Activated B cell treated with CpG ODN at 0.5 μM for 24 hours (primary cell): ENCODE data around the gene RCCD1. TPM values are rescaled to one million over a fixed set of nuclear protein-coding genes. Genes with fewer than 3 reads are reported as not detected.

ENCODE experiments used
- ATAC-seq: fragments of 200-7000 bp; cut with Tn5 transposase; one replicate; pipeline ENCODE4 v1.10.0; 2021; ENCODE audit warnings: low read depth, mild to moderate bottlenecking, moderate library complexity
- CTCF ChIA-PET: fragments of 350-600 bp; sonication (Branson Sonifier 250); formaldehyde crosslinking; loops from one replicate; lab custom pipeline; 2021; ENCODE audit warnings: antibody characterized with exemption; lab: Charles Lee
- POLR2A ChIA-PET: fragments of 350-600 bp; sonication (Branson Sonifier 250); formaldehyde crosslinking; loops from one replicate; lab custom pipeline; 2021; ENCODE audit warnings: antibody characterized with exemption; lab: Charles Lee
- DNase-seq: peaks from one replicate; pipeline ENCODE4 v3.0.0; 2022
- H3K27ac Mint-ChIP-seq: one replicate; pipeline ENCODE4 v1.8.0; 2020; ENCODE audit warnings: mixed read lengths
- H3K27me3 Mint-ChIP-seq: one replicate; pipeline ENCODE4 v1.8.0; 2021; ENCODE audit warnings: mixed read lengths
- H3K36me3 Mint-ChIP-seq: one replicate; pipeline ENCODE4 v1.8.0; 2021; ENCODE audit warnings: low read depth, mixed read lengths
- H3K4me1 Mint-ChIP-seq: one replicate; pipeline ENCODE4 v1.8.0; 2021; ENCODE audit warnings: mixed read lengths
- H3K4me3 Mint-ChIP-seq: one replicate; pipeline ENCODE4 v1.8.0; 2020; ENCODE audit warnings: mild to moderate bottlenecking, mixed read lengths
- H3K9me3 Mint-ChIP-seq: one replicate; pipeline ENCODE4 v1.8.0; 2020; ENCODE audit warnings: mixed read lengths
- intact Hi-C: fragments of 100-400 bp; cut with micrococcal nuclease; formaldehyde crosslinking; loops from one replicate; pipeline ENCODE4 v1.15.1; 2024
- total RNA-seq: library from RNA; stranded (reverse); gene quantifications from 2 replicates; pipeline ENCODE4 v1.2.3, GENCODE V29; 2022
- TF ChIP-seq, protein P1 (sequence below): fragments of 200-600 bp; IDR thresholded peaks from one replicate; pipeline ENCODE4 v1.8.0; 2022; ENCODE audit warnings: antibody characterized with exemption, mild to moderate bottlenecking

Gene RCCD1
- total RNA-seq, 1 donor from 2014 or later: 19.3 TPM

DNA sequence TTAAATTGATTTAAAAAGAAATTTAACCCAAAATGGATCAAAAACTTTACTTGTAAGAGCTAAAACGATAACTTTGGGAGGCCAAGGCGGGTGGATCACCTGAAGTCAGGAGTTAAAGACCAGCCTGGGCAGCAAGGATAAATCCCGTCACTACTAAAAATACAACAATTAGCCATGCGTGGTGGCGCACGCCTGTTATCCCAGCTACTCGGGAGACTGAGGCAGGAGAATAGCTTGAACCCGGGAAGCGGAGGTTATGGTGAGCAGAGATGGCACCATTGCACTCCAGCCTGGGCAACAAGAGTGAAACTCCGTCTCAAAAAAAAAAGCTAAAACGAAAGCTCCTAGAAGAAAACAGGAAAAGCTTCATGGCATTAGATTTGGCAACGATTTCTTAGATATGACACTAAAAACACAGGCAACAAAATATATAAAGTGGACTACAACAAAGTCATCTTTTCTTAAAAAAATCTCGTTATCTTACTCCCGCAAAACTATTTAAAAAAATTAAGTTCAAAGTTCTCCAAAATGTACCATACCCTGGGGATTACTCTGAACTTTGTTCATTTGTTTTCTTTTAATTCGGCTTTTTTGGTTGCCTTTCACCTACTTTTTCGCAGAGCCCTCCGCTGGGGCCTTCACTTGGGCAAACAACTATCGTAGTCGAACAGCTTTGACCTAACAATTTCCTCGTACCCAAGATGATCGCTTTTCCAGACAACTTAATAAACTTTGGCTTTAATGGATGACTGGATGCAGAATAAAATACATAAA is 25.3 kb upstream of the RCCD1 start:
- CTCF ChIA-PET: interaction anchor here (1.0 to 8.7 kb wide), 3 partner anchors 30 to 567 kb away, joined by 3 to 193 read pairs (median 55); partner anchors contain the start of genes FES and MAN2A2

DNA sequence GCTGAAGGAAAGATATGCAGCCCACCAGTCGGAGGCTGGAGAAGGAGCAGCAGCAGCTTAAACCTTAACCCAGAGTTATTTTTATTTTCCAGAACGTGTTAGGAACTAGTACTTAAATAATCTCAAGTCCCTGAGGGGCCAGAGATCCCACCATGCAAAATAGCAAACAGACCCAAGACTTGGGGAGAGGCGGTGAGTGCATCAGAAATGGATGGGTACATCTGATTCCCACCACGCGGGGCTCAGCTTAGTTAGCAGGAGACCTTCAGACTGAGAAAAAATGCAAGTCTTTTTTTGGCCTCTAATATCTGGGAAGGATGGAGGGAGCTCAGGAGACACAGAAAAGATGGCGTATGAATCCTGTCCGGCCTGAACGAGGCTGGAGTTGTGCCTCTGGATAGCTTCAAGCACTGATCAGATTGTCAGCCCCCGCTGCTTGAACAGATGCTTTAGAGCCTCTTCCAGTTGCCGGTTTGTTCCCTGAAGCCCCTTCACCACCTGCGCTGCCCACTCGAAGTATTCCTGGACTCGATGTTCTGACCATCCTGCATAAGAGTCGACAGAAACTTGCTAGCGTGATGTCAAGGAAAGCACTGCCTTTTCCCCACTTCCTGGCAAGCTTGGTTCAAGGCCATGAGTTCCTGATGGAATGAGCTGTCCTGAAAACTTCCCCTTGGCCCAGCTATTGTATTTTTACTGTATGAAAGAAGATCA is 23.7 kb upstream of the RCCD1 start:
- TF ChIP-seq, protein P1, sequence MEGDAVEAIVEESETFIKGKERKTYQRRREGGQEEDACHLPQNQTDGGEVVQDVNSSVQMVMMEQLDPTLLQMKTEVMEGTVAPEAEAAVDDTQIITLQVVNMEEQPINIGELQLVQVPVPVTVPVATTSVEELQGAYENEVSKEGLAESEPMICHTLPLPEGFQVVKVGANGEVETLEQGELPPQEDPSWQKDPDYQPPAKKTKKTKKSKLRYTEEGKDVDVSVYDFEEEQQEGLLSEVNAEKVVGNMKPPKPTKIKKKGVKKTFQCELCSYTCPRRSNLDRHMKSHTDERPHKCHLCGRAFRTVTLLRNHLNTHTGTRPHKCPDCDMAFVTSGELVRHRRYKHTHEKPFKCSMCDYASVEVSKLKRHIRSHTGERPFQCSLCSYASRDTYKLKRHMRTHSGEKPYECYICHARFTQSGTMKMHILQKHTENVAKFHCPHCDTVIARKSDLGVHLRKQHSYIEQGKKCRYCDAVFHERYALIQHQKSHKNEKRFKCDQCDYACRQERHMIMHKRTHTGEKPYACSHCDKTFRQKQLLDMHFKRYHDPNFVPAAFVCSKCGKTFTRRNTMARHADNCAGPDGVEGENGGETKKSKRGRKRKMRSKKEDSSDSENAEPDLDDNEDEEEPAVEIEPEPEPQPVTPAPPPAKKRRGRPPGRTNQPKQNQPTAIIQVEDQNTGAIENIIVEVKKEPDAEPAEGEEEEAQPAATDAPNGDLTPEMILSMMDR: no peak
- Mint-ChIP-seq H3K27me3 (no peaks in the 10 kb centered on the region), H3K4me1 (peaks cover 44% of the 10 kb centered on the region), H3K4me3 (peak overlapping the region; percentile 96), H3K9me3 (no peaks in the 10 kb centered on the region), H3K27ac (peak overlapping the region; percentile 97), H3K36me3 (peaks cover 3% of the 10 kb centered on the region)
- DNase-seq (no peak), ATAC-seq (no peak)
- intact Hi-C loops: loop anchor here (5.0 kb wide), 5 partner anchors 264 to 829 kb away; partner anchors contain the start of genes CIB1, GDPGP1 and IDH2
- ChIA-PET CTCF (interaction anchor here (0.6 to 8.7 kb wide), 20 partner anchors 13 to 630 kb away, joined by 3 to 193 read pairs (median 4); partner anchors contain the start of genes FES, MAN2A2 and RCCD1), POLR2A (interaction anchor here (0.5 to 8.7 kb wide), 23 partner anchors 8 to 1369 kb away, joined by 3 to 213 read pairs (median 5); partner anchors contain the start of genes AP3S2, BLM, CRTC3 and FES)

More for the DNA sequence above, 25.3 kb upstream of the RCCD1 start:
- Mint-ChIP-seq H3K27ac (peak overlapping the region; percentile 97), H3K27me3 (no peaks in the 10 kb centered on the region), H3K9me3 (no peaks in the 10 kb centered on the region), H3K4me3 (peak overlapping the region; percentile 96), H3K36me3 (peaks cover 3% of the 10 kb centered on the region), H3K4me1 (peaks cover 41% of the 10 kb centered on the region)
- TF ChIP-seq, protein P1: no peak
- ATAC-seq (no peak), DNase-seq (no peak)
- intact Hi-C loops: loop anchor here (5.0 kb wide), 5 partner anchors 262 to 827 kb away; partner anchors contain the start of genes CIB1, GDPGP1 and IDH2
- POLR2A ChIA-PET: interaction anchor here (0.6 to 8.7 kb wide), 12 partner anchors 9 to 870 kb away, joined by 3 to 213 read pairs (median 5); partner anchors contain the start of genes FES, IQGAP1, MAN2A2 and RCCD1

DNA sequence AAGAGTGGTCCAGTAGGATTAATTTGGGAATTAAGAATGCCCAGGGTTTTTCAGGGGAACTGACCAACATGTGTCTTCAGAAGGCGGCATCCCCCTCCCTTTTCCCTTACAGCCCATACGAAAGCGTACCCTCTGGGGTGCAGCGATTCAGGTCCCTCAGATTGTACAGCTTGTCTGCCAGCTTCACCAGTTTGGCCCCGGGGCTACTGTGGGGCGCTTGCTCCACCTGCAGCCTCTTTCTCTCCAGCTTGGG is 23.2 kb upstream of the RCCD1 start:
- DNase-seq (no peak), ATAC-seq (no peak)
- H3K4me1 Mint-ChIP-seq: peaks cover 49% of the 10 kb centered on the region
- TF ChIP-seq, protein P1: no peak
- no peaks in the 10 kb centered on the region for H3K27me3 Mint-ChIP-seq
- POLR2A ChIA-PET: interaction anchor here (0.5 to 8.7 kb wide), 24 partner anchors 8 to 1370 kb away, joined by 3 to 213 read pairs (median 4); partner anchors contain the start of genes AP3S2, BLM, FES and IQGAP1
- peak overlapping the region; percentile 96 for H3K4me3 Mint-ChIP-seq
- intact Hi-C loops: loop anchor here (5.0 kb wide), 5 partner anchors 264 to 829 kb away; partner anchors contain the start of genes CIB1, GDPGP1 and IDH2
- CTCF ChIA-PET: interaction anchor here (0.6 to 8.7 kb wide), 24 partner anchors 12 to 630 kb away, joined by 3 to 193 read pairs (median 4); partner anchors contain the start of genes BLM, FES, MAN2A2 and RCCD1
- peak overlapping the region; percentile 97 for H3K27ac Mint-ChIP-seq
- no peaks in the 10 kb centered on the region for H3K9me3 Mint-ChIP-seq
- H3K36me3 Mint-ChIP-seq: peaks cover 6% of the 10 kb centered on the region

DNA sequence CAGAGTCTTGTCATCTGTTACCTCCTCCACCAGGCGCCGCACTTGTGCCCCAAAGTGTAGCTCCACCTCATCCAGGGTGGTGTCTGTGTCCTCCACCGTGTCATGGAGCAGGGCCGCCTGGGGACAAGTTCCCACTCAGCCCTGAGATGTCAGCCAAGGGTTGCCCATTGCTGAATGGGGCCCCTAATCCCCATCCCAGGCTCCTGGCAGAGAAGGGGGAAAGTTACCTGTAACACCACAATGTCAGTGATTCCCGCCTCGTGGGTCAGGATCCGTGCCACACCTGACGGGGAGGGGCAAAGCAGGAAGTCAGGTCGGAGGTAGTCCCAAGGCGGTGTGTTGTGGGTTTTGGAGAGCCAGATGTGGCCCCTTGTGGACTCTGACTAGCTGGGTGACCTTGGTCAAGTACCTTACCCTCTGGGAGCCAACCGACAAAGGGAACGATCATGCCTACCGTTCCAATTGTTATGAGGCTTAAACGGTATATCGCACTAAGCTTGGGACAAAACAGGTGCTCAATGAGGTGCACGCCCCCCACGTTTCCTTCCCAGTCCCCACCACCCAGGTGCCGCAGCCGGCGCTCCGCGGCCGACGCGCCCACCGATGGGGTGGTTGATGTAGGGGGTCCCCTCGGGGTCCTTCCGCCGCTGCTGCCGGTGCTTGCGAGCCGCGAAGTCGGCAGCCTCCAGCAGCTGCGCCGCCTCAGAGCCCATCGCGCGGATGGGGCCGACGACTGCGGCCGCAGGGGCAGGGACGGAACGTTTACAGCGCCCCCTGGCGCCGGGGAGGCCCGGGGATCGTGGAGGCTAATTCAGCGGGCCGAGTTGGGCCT is 22.6 kb upstream of the RCCD1 start, which contains the start of gene HDDC3:
HDDC3 (minus strand) TSS at position 722 of the 832 bp plus-strand sequence; CDS start at position 713, 9 bp downstream.
- TF ChIP-seq, protein P1: peak; percentile 85
- ChIA-PET POLR2A (interaction anchor here (0.5 to 8.7 kb wide), 29 partner anchors 9 to 1038 kb away, joined by 3 to 213 read pairs (median 4); partner anchors contain the start of genes AP3S2, BLM, FES and IQGAP1), CTCF (interaction anchor here (0.6 to 8.7 kb wide), 31 partner anchors 9 to 631 kb away, joined by 3 to 193 read pairs (median 4); partner anchors contain the start of genes BLM, FES, MAN2A2 and RCCD1)
- H3K9me3 Mint-ChIP-seq: no peaks in the 10 kb centered on the region
- peaks cover 9% of the 10 kb centered on the region for H3K36me3 Mint-ChIP-seq
- no peaks in the 10 kb centered on the region for H3K27me3 Mint-ChIP-seq
- intact Hi-C loops: loop anchor here (1.0 to 5.0 kb wide), 6 partner anchors 265 to 830 kb away; partner anchors contain the start of genes CIB1, GDPGP1, IDH2 and IQGAP1
- ATAC-seq: peak; percentile 56
- DNase-seq: peak; percentile 95
- H3K4me3 Mint-ChIP-seq: peak within 1 kb of the TSS; percentile 96
- H3K27ac Mint-ChIP-seq: peak within 1 kb of the TSS; percentile 97
- H3K4me1 Mint-ChIP-seq: peaks cover 53% of the 10 kb centered on the region
